GM21367 (cell line): ENCODE results near the gene FBXL15.

Source experiments
- ATAC-seq: cut with Tn5 transposase; IDR thresholded peaks from one replicate; pipeline ENCODE4 v1.9.1; 2021; ENCODE audit not compliant: unreplicated experiment

The FBXL15 gene, protein sequence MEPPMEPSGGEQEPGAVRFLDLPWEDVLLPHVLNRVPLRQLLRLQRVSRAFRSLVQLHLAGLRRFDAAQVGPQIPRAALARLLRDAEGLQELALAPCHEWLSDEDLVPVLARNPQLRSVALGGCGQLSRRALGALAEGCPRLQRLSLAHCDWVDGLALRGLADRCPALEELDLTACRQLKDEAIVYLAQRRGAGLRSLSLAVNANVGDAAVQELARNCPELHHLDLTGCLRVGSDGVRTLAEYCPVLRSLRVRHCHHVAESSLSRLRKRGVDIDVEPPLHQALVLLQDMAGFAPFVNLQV

GRCh38 chr10:102420714-102421506 lies at the start of gene FBXL15:
Gene FBXL15 (plus strand): TSS chr10:102420836. CDS start chr10:102421130, 294 bp downstream.
- ATAC-seq = peak; percentile 42

DNA sequence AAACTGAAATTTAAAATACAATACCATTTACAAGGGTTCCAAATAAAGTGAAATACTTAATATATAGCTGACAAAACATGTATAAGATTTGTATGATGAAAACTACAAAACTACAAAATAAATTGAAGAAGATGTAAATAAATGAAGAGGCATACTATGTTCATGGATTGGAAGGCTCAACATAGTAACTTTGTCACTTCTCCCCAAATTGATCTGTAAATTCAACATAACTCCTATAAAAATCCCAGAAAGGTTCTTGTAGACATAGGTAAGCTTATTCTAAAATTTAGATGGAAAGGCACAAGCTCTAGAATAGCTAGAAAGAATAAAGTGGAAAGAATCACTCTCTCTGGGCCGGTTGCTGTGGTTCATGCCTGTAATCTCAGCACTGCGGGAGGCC lies 49.3 kb upstream of the FBXL15 start:
- no peak for ATAC-seq

DNA sequence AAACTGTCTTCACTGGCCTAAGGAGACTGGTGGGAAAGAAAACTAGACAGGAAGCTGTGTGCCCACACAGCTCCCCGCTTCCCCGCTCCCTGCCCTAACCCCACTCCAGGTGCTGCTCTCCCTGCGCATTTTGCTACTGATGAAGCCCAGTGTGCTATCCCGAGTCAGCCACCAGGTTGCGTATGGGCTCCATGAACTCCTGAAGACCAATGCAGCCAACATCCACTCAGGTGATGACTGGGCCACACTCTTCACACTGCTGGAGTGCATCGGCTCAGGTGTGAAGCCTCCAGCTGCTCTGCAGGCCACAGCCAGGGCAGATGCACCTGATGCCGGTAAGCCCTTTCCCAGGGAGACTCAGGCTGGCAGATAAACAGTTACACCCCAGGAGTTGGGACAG lies 45.4 kb upstream of the FBXL15 start:
- ATAC-seq = no peak

DNA sequence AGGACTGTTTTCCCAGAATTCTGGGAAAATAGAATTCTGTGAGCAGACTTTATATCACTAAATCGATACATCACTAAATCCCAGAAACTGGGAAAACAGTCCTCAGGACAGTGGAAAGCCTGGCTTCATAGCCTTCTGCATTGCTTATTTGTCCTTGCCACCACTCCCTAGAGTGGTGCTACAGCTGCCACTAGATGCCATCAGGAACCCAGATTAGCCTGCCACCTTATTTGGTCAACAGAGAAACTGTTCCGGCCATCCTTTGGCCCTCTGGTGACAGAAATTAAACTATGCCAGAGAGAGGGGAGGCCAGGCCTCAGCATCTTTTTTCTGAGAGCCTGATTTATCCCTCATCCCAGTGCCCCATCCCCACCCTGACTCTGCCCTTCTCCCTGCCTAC lies 44.8 kb upstream of the FBXL15 start:
- no peak for ATAC-seq

DNA sequence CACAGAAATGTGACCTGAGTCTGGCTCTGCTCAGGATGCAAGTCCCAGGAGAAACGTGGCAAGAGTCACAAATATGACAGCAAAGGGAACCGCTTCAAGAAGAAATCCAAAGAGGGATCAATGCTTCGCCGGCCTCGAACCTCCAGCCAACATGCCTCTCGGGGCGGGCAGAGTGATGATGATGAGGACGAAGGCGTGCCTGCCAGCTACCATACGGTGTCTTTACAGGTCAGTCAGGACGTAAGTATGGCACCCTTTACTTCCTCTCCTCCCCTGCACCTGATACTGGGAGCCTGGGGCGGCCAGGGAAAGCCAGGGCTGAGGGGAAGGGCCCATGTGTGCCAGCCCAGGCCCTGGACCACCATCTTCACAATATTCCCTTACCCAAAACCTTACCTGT lies 43.7 kb upstream of the FBXL15 start:
- no peak for ATAC-seq

GRCh38 chr10:102379383-102379782 lies 41.3 kb upstream of the FBXL15 start:
- no peak for ATAC-seq

DNA sequence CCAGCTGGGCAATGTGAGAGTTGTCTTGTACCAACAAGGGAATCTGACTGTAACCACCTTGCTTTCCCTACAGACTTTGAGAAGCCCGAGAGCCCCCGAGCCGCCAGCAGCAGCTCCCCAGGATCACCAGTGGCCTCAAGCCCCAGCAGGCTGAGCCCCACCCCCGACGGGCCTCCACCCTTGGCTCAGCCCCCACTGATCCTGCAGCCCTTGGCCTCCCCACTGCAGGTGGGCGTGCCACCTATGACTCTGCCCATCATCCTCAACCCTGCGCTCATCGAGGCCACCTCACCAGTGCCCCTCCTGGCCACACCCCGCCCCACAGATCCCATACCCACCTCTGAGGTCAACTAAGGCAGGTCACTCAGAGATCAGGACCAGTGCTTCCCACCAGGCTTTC lies 38.7 kb upstream of the FBXL15 start:
- no peak for ATAC-seq

DNA sequence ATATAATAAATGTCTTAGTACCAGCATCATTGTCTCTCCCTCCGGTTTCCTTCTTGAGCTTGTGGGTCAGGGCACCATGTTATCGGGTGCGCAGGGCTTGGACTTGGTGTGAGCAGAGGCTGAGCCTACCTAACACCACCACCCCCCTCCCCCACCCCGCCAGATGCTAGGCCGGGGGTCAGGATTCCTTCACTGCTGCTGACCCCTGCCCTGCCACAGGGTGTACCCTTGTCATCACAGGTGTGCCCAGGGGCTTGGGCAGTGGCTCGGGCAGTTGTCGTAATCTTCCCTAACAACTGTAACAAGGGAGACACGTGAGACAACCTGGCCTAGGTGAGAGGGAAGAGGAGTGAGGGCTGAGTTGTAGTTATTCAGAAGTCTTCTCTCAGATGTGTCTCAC lies 37.8 kb upstream of the FBXL15 start:
- ATAC-seq = no peak

- no peak for ATAC-seq
Observed at GRCh38 chr10:102384053-102384452, 36.6 kb upstream of the FBXL15 start.

DNA sequence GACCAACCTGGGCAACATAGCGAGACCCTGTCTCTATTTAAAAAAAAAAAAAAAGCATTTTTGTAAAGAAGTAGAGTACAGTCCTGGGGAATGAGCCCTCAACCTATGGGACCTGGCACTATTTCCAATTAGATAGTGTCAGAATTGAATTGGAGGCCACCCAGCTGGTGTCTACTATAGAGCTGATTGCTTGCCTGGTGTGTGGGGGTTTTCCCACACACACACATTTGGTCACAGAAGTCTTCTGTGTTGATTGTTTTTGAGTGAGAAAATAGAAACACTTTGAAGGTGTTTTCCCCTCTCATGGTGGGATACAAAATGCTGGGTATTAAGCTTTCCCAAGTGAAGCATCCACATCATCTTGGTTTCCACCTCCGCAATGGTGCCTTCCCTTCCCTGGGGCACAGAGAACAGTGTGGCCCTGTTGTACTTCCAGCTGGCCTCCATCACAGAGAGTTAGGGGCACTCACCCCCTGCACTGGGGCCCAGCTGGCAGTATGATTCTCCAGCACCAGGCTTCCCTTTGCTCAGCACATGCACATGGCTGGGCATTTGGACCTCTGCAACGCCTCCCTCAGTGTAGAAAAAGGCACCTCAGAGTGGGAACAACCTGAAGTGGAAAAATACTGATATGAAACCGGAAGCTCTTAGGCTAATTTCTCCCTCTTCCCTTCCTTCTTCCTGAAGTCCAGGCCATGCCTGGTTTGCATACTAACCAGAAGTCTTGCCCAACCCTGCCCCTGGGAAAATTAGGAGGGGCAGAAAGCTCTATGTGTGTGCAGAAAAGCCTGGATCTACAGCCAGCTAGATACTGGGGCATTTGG lies 35.8 kb upstream of the FBXL15 start:
- no peak for ATAC-seq

GRCh38 chr10:102389894-102390293 lies 30.7 kb upstream of the FBXL15 start:
- ATAC-seq = no peak

- ATAC-seq = no peak
Observed at GRCh38 chr10:102392306-102392705, 28.3 kb upstream of the FBXL15 start.

DNA sequence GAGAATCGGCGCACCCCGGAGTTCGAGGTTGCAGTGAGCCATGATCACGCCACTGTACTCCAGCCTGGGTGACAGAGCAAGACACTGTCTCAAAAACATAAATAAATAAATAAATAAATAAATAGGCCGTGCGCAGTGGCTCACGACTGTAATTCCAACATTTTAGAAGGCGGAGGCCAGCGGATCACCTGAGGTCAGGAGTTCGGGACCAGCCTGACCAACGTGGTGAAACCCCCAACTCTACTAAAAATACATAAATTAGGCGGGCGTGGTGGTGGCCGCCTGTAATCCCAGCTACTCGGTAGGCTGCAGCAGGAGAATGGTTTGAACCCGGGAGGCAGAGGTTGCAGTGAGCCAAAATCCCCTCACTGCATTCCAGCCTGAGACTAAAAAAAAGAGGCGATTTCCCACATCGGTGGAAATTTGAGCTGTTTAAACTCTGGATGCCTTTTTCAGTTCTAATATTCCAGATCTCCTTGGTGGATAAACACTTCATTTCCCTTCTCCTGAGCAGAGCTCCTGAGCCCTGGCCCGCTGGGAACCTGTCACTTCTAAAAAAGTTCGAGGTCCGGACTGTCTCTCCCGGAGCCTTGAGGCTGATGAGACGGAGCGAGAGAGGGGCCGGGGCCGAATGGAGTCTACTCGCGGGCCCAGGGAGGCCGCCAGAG lies 27.1 kb upstream of the FBXL15 start:
- no peak for ATAC-seq

GRCh38 chr10:102394079-102394800 lies 26.4 kb upstream of the FBXL15 start:
- peak; percentile 77 for ATAC-seq

DNA sequence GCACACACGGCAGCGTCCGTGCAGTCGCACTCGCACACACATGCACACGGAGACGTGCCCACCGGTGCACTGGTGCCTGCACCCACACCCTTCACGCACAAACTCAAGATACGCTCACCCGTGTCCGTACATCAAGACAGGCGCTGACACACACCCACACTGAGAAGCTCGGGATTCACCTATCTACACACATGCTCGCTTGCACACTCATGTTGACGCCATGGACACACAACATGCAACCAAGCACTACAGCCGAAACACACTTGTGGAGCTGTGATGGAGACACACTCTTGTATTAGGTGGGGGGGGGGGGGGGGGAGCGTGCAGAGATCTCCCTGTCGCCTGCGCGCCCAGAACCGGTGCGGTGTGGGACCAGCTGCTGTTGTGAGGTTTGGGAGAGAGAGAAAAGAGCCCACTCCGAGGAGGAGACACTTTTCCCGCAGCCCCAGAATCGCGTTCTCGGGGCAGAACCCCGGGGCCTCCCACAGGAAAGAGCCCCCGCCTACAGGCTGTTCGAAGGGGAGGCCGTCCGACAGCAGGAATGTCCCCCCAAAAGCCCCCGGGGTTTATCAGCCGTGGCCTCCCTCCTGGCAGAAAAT lies 25.7 kb upstream of the FBXL15 start:
- peak; percentile 2 for ATAC-seq

DNA sequence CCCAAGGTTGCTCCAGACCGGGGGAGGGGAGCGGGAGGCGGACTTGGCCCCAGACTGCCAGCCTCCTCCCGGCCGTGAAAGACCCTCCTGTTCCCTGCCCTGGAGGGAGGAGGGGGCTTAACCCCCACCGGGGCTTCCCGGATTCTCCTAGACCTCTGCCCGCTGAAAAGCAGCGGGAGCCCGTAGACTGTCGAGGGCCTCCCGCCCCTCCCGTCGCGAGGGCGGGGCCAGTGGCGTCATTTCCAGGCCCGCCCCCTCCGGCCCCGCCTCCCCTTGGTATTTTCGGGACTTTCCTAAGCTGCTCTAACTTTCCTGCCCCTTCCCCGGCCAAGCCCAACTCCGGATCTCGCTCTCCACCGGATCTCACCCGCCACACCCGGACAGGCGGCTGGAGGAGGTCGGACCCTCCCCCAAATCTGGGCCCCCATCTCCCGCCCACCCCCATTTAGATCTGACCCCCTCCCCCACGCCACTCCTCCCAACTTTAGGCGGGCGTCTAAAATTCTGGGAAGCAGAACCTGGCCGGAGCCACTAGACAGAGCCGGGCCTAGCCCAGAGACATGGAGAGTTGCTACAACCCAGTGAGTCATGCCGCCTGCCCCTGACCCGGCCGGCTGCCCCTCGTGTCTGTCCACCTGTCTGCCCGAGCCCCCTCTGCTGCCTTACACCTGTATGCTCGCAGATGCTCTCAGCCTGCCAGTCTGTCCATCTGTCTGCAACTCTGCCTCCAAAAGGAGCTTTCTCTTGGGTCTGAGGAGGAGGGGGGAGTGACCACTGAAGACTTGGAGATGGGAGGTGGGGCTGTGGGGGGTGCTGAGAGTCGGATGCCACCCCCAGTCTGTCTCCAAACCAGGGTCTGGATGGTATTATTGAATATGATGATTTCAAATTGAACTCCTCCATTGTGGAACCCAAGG lies 25.0 kb upstream of the FBXL15 start, which contains the start of gene NFKB2:
NFKB2 (plus strand) TSS at position 306 of the 917 bp plus-strand sequence; CDS start at position 561, 255 bp downstream.
- no peak for ATAC-seq

- ATAC-seq = no peak
Observed at GRCh38 chr10:102396317-102396650, 24.4 kb upstream of the FBXL15 start.

DNA sequence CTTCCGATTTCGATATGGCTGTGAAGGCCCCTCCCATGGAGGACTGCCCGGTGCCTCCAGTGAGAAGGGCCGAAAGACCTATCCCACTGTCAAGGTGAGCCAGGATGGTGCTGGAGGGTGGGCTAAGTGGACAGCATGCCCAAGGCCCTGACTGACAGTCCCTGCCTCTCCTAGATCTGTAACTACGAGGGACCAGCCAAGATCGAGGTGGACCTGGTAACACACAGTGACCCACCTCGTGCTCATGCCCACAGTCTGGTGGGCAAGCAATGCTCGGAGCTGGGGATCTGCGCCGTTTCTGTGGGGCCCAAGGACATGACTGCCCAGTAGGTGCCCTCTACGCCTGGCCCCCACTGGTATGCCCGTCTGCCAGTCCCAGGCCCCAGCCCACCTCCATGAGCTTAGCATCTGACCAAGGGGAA lies 23.9 kb upstream of the FBXL15 start:
- no peak for ATAC-seq
